Skeletal muscle satellite cell (primary cell): Measurements from ENCODE around the gene HPN.

Experiments
- H3K27me3 ChIP-seq: 2 replicates; pipeline ENCODE4 v1.7.0; 2013; ENCODE audit warnings: low read length; ENCODE audit not compliant: control insufficient read depth, insufficient read depth
- H3K36me3 ChIP-seq: 2 replicates; pipeline ENCODE4 v1.7.0; 2013; ENCODE audit warnings: mild to moderate bottlenecking, control low read depth, low read length; ENCODE audit not compliant: insufficient read depth
- H3K4me1 ChIP-seq: 2 replicates; pipeline ENCODE4 v1.7.0; 2013; ENCODE audit warnings: low read length; ENCODE audit not compliant: control insufficient read depth, insufficient read depth
- H3K4me2 ChIP-seq: 2 replicates; pipeline ENCODE4 v1.7.0; 2013; ENCODE audit warnings: mild to moderate bottlenecking, low read length
- H3K4me3 ChIP-seq: 2 replicates; pipeline ENCODE4 v1.7.0; 2013; ENCODE audit warnings: low read length
- H3K9ac ChIP-seq: 2 replicates; pipeline ENCODE4 v1.7.0; 2013; ENCODE audit warnings: mild to moderate bottlenecking, low read depth, low read length, moderate library complexity
- H3K9me3 ChIP-seq: replicated peaks from 2 replicates; pipeline ENCODE4 v1.7.0; 2013; ENCODE audit warnings: mild to moderate bottlenecking, control low read depth, low read length

The HPN gene

DNA sequence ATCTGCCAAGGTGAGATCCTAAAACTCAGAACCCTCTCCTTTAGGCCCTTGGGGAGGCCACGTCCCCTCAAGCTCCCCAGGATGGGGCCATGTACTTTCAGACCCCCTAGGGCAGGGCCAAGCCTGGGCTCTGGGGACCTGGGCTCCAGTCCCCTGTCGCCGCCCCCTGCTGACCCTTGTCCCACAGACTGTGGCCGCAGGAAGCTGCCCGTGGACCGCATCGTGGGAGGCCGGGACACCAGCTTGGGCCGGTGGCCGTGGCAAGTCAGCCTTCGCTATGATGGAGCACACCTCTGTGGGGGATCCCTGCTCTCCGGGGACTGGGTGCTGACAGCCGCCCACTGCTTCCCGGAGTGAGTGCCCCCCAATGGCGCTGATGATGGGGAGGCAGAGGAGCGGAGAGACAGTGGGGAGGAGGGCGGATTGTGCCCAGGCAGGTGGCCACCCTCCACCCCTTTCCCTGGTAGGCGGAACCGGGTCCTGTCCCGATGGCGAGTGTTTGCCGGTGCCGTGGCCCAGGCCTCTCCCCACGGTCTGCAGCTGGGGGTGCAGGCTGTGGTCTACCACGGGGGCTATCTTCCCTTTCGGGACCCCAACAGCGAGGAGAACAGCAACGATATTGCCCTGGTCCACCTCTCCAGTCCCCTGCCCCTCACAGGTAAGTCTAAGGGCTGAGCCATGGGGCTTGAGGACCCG lies 18.8 kb downstream of the HPN start:
- Histone ChIP-seq H3K27me3 (peaks cover 19% of the 10 kb centered on the region), H3K4me1 (no peaks in the 10 kb centered on the region), H3K36me3 (no peaks in the 10 kb centered on the region), H3K4me2 (no peak overlapping the region), H3K9ac (no peak overlapping the region), H3K9me3 (no peaks in the 10 kb centered on the region), H3K4me3 (no peak overlapping the region)

DNA sequence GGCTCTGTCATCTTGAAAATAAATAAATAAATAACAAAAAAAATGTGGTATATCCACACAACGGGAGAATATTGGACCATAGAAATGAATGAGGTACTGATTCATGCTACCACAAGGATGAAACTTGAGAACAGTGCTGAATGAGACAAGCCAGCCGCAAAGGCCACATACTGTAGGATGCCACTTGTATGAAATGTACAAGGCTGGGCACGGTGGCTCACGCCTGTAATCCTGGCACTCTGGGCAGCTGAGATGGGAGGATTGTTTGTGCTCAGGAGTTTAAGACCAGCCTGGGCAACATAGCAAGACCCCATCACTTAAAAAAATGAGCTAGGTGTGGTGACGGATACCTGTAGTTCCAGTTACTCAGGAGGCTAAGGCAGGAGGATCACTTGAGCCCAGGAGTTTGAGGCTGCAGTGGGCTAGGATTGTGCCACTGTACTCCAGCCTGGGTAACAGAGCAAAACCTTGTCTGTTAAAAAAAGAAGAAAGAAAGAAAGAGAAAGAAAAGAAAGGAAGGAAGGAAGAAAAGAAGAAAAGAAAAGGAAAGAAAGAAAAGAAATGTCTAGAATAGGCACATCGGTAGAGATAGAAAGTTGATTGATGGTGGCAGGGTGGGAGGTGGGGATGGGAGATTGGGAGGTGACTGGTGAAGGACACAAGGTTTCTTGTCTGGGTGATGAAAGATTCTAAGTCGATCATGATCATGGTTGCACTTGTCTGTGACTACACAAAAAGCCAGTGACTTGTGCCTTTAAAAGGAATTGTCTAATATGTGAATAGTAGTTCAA lies 20.3 kb downstream of the HPN start:
- no peaks in the 10 kb centered on the region for H3K4me1 ChIP-seq
- H3K4me3 ChIP-seq: no peak overlapping the region
- no peaks in the 10 kb centered on the region for H3K9me3 ChIP-seq
- no peaks in the 10 kb centered on the region for H3K36me3 ChIP-seq
- H3K27me3 ChIP-seq: peaks cover 7% of the 10 kb centered on the region
- no peak overlapping the region for H3K4me2 ChIP-seq
- no peak overlapping the region for H3K9ac ChIP-seq

DNA sequence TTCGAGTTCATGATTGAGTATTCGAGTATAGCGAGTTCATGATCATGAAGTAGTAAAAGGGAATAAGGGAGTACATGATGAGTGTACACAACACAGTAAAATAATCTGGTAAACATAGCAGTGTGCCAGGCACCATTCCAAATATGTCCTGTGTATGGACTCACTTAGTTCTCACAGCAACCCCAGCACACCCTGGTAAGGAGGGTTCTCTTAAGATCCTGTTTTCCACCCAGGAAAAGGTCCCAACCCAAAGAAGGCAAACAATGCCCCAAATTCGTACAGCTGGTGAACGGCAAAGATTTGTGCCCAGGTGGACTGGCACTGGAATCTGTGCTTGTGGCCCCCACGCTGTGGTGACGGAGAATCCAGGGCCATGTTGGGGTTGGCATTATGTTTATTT lies 21.4 kb downstream of the HPN start:
- Histone ChIP-seq H3K4me2 (no peak overlapping the region), H3K9me3 (no peaks in the 10 kb centered on the region), H3K27me3 (peaks cover 4% of the 10 kb centered on the region), H3K4me1 (no peaks in the 10 kb centered on the region), H3K9ac (no peak overlapping the region), H3K36me3 (no peaks in the 10 kb centered on the region), H3K4me3 (no peak overlapping the region)

DNA sequence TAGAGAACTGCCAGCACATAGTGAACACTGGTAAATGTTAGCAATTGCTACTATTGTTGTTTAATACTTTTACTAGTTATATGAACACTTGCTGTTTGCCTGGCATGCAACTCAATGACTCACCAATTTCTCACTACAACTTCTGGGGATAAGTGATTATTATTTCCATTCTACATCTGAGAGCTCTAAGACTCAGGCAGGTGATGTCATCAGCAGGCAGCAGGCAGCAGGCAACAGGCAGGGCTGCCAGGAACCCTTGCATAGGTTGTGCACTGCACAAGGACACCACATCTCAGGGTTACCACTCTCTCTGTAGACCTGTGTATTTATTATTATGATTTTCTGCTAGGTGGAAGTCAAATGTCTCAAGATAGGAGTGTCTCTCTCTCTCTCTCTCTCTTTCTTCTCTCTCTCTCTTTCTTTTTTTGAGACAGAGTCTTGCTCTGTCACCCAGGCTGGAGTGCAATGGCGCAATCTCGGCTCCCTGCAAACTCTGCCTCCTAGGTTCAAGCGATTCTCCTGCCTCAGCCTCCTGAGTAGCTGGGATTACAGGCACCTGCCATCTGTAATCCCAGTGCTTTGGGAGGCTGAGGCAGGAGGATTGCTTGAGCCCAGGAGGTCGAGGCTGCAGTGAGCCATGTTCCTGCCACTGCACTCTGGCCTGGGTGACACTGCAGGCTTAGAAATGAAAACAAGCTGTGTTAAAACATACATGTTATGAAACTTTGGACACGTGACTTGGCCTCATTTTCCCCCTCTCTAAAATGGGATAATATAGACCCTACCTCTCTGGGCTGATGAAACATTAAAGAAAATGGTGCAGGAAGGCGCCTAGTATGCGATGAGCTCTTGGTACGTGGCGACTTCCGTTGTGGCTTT lies 22.7 kb downstream of the HPN start:
- H3K9ac ChIP-seq: no peak overlapping the region
- no peaks in the 10 kb centered on the region for H3K4me1 ChIP-seq
- H3K9me3 ChIP-seq: no peaks in the 10 kb centered on the region
- H3K4me3 ChIP-seq: no peak overlapping the region
- peaks cover 4% of the 10 kb centered on the region for H3K27me3 ChIP-seq
- no peak overlapping the region for H3K4me2 ChIP-seq
- no peaks in the 10 kb centered on the region for H3K36me3 ChIP-seq

DNA sequence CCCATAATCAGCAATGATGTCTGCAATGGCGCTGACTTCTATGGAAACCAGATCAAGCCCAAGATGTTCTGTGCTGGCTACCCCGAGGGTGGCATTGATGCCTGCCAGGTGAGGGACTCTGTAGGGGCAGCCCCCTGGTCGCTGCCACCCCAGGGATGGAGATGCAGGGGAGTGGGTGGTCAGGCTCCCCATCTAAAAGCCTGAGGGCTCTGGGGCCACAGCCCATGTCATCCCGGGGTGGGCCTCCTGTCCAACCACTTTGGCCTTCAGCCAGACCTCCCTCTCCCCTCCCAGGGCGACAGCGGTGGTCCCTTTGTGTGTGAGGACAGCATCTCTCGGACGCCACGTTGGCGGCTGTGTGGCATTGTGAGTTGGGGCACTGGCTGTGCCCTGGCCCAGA lies 24.1 kb downstream of the HPN start:
- Histone ChIP-seq H3K4me2 (no peak overlapping the region), H3K4me3 (no peak overlapping the region)

DNA sequence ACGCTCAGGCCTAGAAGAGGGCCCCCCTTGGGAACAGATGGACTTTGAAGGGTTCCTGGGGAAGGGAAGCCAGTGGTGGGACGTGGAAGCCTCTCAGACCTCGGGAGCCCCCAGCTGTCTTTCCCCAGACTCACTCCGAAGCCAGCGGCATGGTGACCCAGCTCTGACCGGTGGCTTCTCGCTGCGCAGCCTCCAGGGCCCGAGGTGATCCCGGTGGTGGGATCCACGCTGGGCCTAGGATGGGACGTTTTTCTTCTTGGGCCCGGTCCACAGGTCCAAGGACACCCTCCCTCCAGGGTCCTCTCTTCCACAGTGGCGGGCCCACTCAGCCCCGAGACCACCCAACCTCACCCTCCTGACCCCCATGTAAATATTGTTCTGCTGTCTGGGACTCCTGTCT lies 24.6 kb downstream of the HPN start:
- H3K36me3 ChIP-seq: no peaks in the 10 kb centered on the region
- no peak overlapping the region for H3K9ac ChIP-seq
- H3K9me3 ChIP-seq: no peaks in the 10 kb centered on the region
- no peaks in the 10 kb centered on the region for H3K4me1 ChIP-seq
- H3K4me3 ChIP-seq: no peak overlapping the region
- peaks cover 4% of the 10 kb centered on the region for H3K27me3 ChIP-seq
- H3K4me2 ChIP-seq: no peak overlapping the region

More for the DNA sequence above, 24.1 kb downstream of the HPN start:
- Histone ChIP-seq H3K9me3 (no peaks in the 10 kb centered on the region), H3K27me3 (peaks cover 4% of the 10 kb centered on the region), H3K36me3 (no peaks in the 10 kb centered on the region), H3K4me1 (no peaks in the 10 kb centered on the region), H3K9ac (no peak overlapping the region)

DNA sequence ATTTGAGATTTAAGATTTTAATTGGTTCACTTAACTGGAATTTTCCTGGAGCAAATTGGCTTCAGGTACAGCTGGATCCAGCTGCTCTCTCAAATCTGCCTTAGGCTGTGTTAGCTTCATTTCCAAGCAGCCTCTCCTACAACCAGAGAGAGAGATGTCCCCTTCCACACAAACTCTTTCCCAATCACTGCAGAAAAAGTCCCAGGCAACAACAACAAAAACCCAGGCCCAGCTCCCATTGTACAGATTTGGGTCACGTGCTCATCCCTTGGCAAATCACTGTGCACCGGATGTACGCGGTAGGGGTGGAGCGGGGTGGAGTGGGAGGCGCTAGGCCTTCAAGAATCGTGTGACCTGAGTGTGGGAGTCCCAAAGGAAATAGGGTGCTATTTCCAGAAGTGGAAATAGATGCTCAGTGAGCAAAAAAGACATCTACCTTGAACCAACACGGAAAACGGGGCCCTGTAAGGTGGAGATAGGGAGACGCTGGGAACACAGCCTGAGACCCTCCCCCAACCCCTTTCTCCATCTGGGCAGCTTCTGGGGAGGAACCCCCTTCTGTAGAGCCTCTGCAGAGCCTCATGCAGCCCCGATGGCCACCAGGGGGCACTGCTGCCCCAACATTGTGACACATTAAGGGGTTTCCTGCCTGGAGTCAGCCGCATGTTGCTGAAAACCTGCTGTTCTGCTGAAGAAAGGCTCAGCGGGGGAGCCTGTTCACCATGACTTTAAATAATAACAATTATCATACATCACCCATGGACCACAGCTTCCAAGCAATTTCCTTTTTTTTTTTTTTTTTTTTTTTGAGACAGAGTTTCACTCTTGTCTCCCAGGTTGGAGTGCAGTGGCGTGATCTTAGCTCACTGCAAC lies 25.4 kb downstream of the HPN start:
- H3K9ac ChIP-seq: no peak overlapping the region
- no peaks in the 10 kb centered on the region for H3K4me1 ChIP-seq
- peaks cover 4% of the 10 kb centered on the region for H3K27me3 ChIP-seq
- H3K4me3 ChIP-seq: no peak overlapping the region
- no peak overlapping the region for H3K4me2 ChIP-seq
- no peaks in the 10 kb centered on the region for H3K9me3 ChIP-seq
- H3K36me3 ChIP-seq: no peaks in the 10 kb centered on the region

DNA sequence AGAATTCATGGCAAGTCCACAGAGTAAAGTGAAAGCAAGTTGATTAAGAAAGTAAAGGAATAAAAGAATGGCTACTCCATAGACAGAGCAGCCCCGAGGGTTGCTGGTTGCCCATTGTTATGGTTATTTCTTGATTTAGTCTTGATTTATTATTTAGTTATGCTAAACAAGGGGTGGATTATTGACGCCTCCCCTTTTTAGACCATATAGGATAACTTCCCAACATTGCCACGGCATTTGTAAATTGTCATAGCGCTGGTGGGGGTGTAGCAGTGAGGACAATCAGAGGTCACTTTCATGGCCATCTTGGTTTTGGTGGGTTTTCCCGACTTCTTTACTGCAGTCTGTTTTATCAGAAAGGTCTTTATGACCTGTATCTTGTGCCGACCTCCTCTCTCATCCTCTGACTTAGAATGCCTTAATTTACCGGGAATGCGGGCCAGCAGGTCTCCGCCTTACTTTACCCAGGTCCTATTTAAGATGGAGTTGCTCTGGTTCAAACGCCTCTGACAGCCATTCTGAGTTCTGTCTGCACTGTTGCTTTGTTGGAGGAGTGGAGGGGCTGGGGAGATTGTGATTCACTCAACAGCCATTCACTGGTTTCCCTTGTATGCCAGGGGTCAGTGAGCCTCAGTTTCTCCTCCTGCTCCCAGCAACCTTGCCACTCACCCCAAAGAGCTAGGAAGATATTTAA lies 27.6 kb downstream of the HPN start:
- Histone ChIP-seq H3K4me1 (no peaks in the 10 kb centered on the region), H3K27me3 (peaks cover 9% of the 10 kb centered on the region), H3K4me2 (no peak overlapping the region), H3K36me3 (no peaks in the 10 kb centered on the region), H3K4me3 (no peak overlapping the region), H3K9me3 (no peaks in the 10 kb centered on the region), H3K9ac (no peak overlapping the region)

DNA sequence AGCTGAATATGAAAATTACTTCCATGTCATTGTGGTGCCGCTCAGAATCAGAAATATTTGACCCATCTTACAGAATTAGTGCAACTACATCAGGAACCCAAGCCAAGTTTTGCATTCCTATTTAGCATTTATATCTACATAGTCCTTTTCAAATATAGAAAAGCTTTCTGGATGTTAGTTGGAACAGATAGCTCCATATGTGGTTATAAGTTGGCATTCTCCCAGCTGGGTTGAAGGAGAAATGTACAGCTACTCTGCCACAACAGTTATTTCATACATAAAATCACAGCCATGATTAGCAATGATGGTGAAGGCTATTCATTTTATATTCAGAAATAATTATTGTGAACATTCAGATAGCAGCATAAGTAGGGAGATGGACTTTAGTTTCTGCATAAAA lies 28.2 kb downstream of the HPN start:
- Histone ChIP-seq H3K4me2 (no peak overlapping the region), H3K27me3 (peaks cover 9% of the 10 kb centered on the region), H3K4me3 (no peak overlapping the region), H3K9me3 (no peaks in the 10 kb centered on the region), H3K36me3 (no peaks in the 10 kb centered on the region), H3K9ac (no peak overlapping the region), H3K4me1 (no peaks in the 10 kb centered on the region)

DNA sequence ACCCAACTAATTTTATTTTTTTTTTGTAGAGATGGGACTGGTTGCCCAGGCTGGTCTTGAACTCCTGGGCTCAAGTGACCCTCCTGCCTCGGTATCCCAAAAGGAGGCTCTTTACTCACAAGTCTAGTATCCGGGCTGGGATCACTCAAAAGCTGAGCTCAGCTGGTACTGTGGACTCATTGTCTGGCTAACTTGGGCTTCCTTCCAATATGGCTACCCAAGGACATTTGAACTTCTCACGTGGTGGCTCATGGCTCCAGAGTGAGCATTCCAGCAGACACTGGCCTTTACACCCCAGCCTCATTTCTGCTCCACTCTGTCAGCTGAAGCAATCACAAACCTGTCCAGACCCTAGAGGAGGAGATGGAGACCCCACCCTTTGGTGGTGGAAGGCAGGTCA lies 28.9 kb downstream of the HPN start:
- peaks cover 11% of the 10 kb centered on the region for H3K27me3 ChIP-seq
- no peak overlapping the region for H3K4me3 ChIP-seq
- H3K9ac ChIP-seq: no peak overlapping the region
- no peaks in the 10 kb centered on the region for H3K36me3 ChIP-seq
- no peaks in the 10 kb centered on the region for H3K9me3 ChIP-seq
- H3K4me2 ChIP-seq: no peak overlapping the region
- H3K4me1 ChIP-seq: no peaks in the 10 kb centered on the region
